Non-pigmented ciliary epithelial cell (primary cell): ENCODE measurements around the gene ZEB2.
A peak's percentile ranks its signal among the peaks of the same experiment; 100 is the strongest.

ENCODE experiments used
- DNase-seq: peaks from one replicate; pipeline ENCODE4 v3.0.0-alpha.2; 2010; ENCODE audit warnings: low read depth

ZEB2 gene

GRCh38 chr2:144519934-144520731 lies at the start of gene ZEB2:
Gene ZEB2 (minus strand): TSS chr2:144520119. CDS start chr2:144517350, 2,769 bp downstream.
- no peak for DNase-seq

GRCh38 chr2:144567745-144568144 lies 47.8 kb upstream of the ZEB2 start:
- DNase-seq = no peak

- DNase-seq = no peak
Observed at GRCh38 chr2:144566448-144566847, 46.5 kb upstream of the ZEB2 start.

- no peak for DNase-seq
Observed at GRCh38 chr2:144560251-144560650, 40.3 kb upstream of the ZEB2 start.

DNA sequence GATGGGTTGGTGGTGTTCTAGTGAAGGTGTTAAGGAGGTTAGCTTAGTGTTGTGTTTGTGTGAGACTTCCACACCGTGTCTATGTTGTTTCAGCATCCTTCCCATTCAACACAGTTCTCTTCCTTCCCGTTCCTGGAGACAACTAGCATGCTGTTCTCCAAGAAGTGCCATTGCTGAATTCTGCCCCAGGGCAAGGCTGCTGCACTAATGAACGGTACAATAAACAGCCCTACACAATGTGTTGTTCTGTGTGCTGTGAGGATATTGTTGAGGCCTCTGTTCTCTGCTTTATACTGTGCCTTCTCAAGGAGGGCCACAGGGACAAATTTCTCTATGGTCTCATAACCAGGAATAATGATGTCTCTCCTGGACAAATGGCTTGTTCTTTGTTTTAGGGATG lies 39.8 kb upstream of the ZEB2 start:
- no peak for DNase-seq

DNA sequence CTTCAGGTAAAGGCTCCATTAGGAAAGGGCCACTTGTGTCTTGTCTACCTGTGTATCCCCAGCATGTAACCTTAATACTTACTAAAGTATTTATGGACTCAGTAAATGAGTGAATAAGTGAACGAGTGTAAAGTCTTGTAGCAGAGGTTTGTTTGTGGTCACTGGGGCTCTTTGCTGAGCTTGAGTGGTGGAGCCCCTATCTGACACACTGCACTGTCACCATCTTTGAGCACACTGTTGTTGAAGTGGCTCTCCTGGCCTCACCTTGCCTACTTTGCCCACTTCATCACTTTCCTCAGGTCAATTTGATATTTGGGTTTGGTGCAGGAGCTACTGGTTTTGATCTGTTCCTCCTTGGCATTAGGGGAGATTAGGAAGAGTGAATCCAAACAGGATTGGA lies 39.3 kb upstream of the ZEB2 start:
- no peak for DNase-seq

- DNase-seq = no peak
Observed at GRCh38 chr2:144554492-144555210, 34.7 kb upstream of the ZEB2 start.

- peak; percentile 96 for DNase-seq
Observed at GRCh38 chr2:144553379-144553778, 33.5 kb upstream of the ZEB2 start.

DNA sequence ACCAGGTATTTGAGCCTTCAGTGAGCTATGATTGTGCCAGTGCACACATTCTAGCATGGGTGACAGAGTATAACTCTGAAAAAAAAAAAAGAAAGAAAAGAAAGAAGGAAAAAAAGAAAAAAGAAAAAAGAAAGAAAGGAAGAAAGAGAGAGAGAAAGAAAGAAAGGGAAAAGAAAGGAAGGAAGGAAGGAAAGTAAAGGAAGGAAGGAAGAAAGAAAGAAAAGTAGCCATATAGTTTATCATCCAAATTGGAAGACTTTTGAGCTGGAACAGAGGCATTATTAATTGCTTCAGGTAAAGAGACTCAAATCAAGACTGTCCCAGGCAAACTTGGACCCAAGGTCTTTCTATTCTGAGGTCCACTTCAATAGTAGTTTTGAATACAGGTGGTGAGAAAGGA lies 32.9 kb upstream of the ZEB2 start:
- DNase-seq = no peak

- no peak for DNase-seq
Observed at GRCh38 chr2:144550911-144551310, 31.0 kb upstream of the ZEB2 start.

DNA sequence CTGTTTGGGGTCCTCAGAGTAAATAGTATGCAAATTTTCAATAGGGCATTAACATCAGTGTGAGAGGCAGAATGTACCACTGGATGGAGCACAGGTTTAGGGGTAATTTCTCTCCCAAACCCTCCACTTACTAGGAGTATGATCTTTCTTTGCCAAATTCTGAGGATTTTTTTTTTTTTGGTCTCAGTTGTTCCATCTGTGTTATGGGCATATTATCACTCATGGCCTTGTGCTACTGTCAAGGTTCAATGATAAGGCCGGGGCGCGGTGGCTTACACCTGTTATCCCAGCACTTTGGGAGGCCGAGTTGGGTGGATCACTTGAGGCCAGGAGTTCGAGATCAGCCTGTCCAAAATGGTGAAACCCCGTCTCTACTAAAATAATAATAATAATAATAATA lies 30.2 kb upstream of the ZEB2 start:
- DNase-seq = no peak

DNA sequence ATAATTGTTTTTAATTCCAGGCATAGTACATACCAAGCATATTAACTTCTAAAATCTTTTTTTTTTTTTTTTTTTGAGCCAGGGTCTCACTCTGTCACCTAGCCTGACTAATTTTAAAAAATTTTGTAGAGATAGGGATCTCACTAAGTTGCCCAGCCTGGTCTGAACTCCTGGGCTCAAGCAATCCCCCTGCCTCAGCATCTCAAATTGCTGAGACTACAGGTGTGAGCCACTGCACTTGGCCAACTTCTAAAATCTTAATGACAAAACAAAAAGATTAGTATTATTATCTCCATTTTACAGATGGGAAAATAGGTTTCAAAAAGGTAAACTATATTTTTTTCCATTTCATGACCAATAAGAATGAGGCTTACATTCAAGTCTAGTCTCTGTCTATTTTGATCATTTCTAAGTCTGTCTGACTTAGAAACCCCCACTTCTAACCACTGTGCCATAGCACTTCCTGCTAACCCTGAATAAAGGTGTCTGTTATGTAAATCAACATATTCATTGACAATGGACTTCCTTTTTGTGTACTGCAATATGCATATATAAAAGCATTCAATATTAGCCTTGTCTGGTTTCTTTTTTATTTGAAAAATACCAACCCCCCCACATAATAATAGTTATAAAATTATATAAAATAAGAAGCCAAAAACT lies 28.7 kb upstream of the ZEB2 start:
- no peak for DNase-seq

DNA sequence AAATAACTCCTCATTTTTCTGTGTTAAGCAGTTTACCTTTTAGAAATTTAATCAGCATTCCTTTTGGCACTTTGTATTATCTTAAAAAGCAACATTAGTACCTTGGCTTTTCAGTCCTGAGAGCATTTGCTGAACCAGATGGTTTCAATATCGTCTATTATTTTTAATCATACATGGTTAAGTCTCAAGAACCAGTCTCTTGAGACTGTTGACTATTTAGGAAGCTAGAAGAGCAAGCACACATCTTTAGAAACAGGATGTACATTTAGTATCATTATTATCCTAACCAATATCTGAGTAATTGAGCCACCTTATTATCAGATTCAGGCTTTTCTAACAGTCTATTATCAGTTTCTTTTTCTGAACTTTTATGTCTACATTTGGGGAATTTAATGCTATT lies 28.2 kb upstream of the ZEB2 start:
- DNase-seq = no peak

GRCh38 chr2:144547494-144547893 lies 27.6 kb upstream of the ZEB2 start:
- no peak for DNase-seq

- no peak for DNase-seq
Observed at GRCh38 chr2:144546933-144547332, 27.0 kb upstream of the ZEB2 start.

GRCh38 chr2:144545787-144546186 lies 25.9 kb upstream of the ZEB2 start:
- no peak for DNase-seq

DNA sequence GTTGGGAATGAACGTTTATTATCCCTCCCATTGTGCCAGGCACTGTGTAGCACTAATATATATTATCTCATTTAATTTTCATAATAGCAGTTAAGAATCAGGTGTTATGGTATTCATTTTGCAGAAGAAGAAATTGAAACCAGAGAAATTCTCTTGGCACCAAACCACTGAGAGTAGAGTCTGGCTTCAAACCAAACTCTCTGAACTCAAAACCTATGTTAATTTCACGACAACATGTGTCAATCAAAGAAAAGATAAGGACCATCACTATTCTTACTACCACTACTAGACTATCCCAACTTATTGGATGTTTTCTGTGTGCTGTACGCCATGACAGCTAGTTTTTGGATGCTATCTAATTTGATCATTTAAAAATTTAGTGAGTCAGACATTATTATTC lies 24.1 kb upstream of the ZEB2 start:
- no peak for DNase-seq

DNA sequence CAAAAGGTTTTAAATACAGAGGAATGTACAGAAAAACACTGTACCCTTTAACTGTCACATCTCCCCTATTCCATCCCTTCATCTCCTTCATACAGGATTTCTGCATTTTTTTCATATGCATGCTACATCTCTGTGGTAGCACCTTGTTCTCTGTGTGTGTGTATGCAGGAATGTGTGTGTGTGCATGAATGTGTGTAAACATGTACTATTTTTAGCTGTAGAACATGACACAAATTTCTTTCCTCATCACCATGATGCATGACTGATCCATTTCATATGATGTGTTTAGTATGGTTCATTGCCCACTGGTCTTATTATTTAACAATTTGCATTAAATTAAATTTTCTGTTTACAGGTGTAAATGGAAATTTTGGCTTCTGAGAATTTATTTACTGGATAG lies 21.5 kb upstream of the ZEB2 start:
- DNase-seq = no peak

DNA sequence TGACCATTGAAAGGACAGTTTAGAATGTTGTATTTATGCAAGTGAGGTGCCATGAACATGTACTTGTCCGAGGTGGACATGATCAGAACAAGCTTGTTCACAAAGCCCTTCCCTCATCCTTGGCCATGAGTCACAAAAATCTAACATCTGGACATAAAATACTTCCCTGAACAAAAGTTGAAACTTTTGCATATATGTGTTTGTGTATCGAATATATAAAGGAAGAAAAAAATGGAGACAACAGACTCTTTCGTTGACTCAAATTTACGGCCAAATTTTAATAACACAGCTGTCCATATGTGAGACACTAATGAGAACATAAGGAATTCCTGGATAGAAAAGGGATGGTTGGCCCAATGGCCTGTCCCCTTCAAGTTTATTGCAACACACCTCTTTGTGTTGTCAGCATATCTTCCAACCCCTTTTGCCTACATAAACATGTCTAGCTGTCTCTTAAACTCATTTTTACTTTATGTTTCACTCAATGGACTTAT lies 19.4 kb upstream of the ZEB2 start:
- DNase-seq = no peak

DNA sequence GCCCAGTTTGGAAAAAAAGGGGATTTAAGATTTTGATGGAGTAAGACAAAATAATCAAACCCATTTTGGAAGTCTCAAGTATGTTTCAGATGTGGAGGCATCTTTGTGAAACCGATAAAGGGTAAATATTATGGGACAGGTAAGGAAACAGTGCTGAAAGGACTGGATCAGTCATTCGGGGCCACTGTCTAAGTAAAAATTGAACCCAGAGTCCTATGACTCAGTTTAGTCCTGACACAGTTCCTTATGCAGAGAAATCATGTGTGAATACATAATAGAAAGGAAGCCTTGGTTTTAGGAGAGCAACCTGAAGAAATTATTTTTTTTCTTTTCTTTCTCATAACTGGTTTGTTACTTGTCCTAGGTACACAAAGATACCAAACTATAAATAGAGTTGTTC lies 15.4 kb upstream of the ZEB2 start:
- no peak for DNase-seq

DNA sequence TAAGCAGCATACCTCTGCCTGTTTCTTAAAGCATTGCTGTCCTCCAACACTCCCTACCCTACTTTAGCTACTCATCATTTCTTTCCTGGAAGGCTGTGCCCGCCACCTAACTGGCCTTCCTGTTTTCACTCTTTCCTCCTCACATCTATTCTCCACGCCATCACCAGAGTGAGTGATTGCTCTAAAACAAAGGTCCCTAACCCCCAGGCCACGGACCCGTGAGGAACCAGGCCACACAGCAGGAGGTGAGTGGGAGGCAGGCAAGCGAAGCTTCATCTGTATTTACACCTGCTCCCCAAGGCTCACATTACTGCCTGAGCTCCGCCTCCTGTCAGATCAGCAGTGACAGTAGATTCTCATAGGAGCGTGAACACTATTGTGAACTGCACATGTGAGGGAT lies 13.3 kb upstream of the ZEB2 start:
- no peak for DNase-seq

DNA sequence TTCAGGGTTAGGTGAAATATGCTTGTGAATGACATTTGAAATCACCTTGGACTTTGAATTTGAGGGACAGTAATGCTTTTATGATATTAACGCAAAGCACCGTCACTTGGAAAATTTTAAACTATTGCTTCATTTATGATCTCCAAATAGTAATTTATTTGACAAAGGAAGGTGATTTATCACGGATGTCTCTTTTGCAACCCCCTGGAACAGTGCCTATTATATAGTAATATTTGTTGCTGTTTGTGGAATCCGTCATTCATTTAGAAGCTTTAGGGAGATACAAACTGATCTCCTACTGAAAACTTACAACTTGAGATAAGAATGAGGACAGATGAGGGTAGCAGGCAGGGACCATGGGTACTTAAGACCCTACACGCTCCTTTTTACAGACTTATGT lies 10.7 kb upstream of the ZEB2 start:
- DNase-seq = no peak

- no peak for DNase-seq
Observed at GRCh38 chr2:144529841-144530240, 9.9 kb upstream of the ZEB2 start.
